Neural progenitor cell (in vitro differentiated cells): ENCODE data around the gene JADE3.

ENCODE experiments used
- CTCF ChIP-seq: fragments of 200-600 bp; sonication (generic); IDR thresholded peaks from 2 replicates; pipeline ENCODE4 v1.5.1; 2017; ENCODE audit warnings: antibody characterized with exemption, mild to moderate bottlenecking
- EZH2 ChIP-seq: fragments of 200-600 bp; sonication (generic); IDR thresholded peaks from 2 replicates; pipeline ENCODE4 v1.6.1; 2017; ENCODE audit warnings: antibody characterized with exemption, mild to moderate bottlenecking, moderate library complexity
- EZH2phosphoT487 ChIP-seq: fragments of 200-600 bp; sonication (generic); IDR thresholded peaks from 2 replicates; pipeline ENCODE4 v1.6.1; 2017; ENCODE audit warnings: antibody characterized with exemption

GRCh38 chrX:46920235-46920634, 8.0 kb downstream of the JADE3 start:
- no peak for TF ChIP-seq CTCF
- no peak for TF ChIP-seq EZH2
- no peak for TF ChIP-seq EZH2phosphoT487
